Transverse colon (tissue), 4 donors: ENCODE data around the gene DEFB123. TPM values are rescaled to one million over a fixed set of nuclear protein-coding genes. Genes with fewer than 3 reads are reported as not detected.
A peak's percentile ranks its signal among the peaks of the same experiment; 100 is the strongest.

Experiments used
- DNase-seq: peaks from one replicate; pipeline ENCODE4 v3.0.0-alpha.2; 2019
- H3K27ac ChIP-seq, 4 donors: fragments of 200-600 bp; sonication (generic); 2 replicates each; pipeline ENCODE4 v1.5.1; 2016 to 2018; ENCODE audit warnings: inconsistent platforms in 4 of 4
- H3K27me3 ChIP-seq: fragments of 200-600 bp; sonication (generic); 2 replicates; pipeline ENCODE4 v1.5.1; 2017; ENCODE audit warnings: inconsistent platforms
- H3K36me3 ChIP-seq, 4 donors: fragments of 200-600 bp; sonication (generic); 2 replicates each; pipeline ENCODE4 v1.5.1; 2017 to 2019; ENCODE audit warnings: inconsistent platforms in 4 of 4
- H3K4me1 ChIP-seq, 4 donors: fragments of 200-600 bp; sonication (generic); 2 replicates each; pipeline ENCODE4 v1.5.1; 2017 to 2020; ENCODE audit warnings: inconsistent platforms in 4 of 4
- H3K4me3 ChIP-seq, 4 donors: fragments of 200-600 bp; sonication (generic); 1 replicate in 1 of 4; 2 replicates in 3 of 4; pipeline versions ENCODE4 v1.5.1 to v1.6.1; 2017 to 2019; ENCODE audit warnings: inconsistent platforms in 4 of 4
- H3K9me3 ChIP-seq, 2 donors: fragments of 200-600 bp; sonication (generic); 2 replicates each; pipeline ENCODE4 v1.5.1; 2017 to 2019; ENCODE audit warnings: inconsistent platforms in 2 of 2
- CTCF ChIP-seq, 5 experiments: fragments of 200-600 bp in 3 of 5; fragments of 450-650 bp in 2 of 5; sonication (generic) in 3 of 5; IDR thresholded peaks; 1 replicate in 2 of 5; 2 replicates in 3 of 5; pipeline ENCODE4 v1.5.1; 2016 to 2017; ENCODE audit warnings: antibody characterized with exemption in 5 of 5, inconsistent platforms in 3 of 5, mild to moderate bottlenecking in 2 of 5, moderate library complexity in 1 of 5
- EP300 ChIP-seq: sonication (generic); formaldehyde crosslinking; IDR thresholded peaks from one replicate; pipeline ENCODE4 v1.6.1; 2017; ENCODE audit warnings: antibody characterized with exemption, low read depth
- POLR2A ChIP-seq: fragments of 450-650 bp; IDR thresholded peaks from one replicate; pipeline ENCODE4 v1.6.1; 2016; ENCODE audit warnings: antibody characterized with exemption, mild to moderate bottlenecking, moderate library complexity
- POLR2AphosphoS5 ChIP-seq, 3 donors: sonication (generic); formaldehyde crosslinking; IDR thresholded peaks; one replicate each; pipeline ENCODE4 v1.6.1; 2016; ENCODE audit warnings: antibody characterized with exemption in 3 of 3
- WGBS, 2 donors: methylation state at CpG; one replicate each; pipeline ENCODE4 v1.1.5; 2018; ENCODE audit warnings: low coverage in 1 of 2; 5-methylcytosine and 5-hydroxymethylcytosine counted together
- in situ Hi-C, 4 donors: fragments of 200-750 bp; cut with MboI; loops; one replicate each; pipeline versions ENCODE4 v1.15.0 to v1.15.1; 2017; ENCODE audit warnings: low sequenced_read_pairs in 3 of 4, low pct_ligation_motif_present in 1 of 4, low pct_unique_long_range_greater_than_20kb in 1 of 4
- intact Hi-C: fragments of 100-400 bp; cut with DNase I; formaldehyde crosslinking; loops from one replicate; pipeline ENCODE4 v1.15.1; 2023; ENCODE audit warnings: low total_unique reads
- total RNA-seq, 4 donors: library from RNA; depleted of rRNA; stranded (reverse); fragments of >200 nt; gene quantifications; one replicate each; pipeline ENCODE4 v1.1.0, GENCODE V29; 2016

Gene DEFB123, protein sequence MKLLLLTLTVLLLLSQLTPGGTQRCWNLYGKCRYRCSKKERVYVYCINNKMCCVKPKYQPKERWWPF
- not detected for total RNA-seq

DNA sequence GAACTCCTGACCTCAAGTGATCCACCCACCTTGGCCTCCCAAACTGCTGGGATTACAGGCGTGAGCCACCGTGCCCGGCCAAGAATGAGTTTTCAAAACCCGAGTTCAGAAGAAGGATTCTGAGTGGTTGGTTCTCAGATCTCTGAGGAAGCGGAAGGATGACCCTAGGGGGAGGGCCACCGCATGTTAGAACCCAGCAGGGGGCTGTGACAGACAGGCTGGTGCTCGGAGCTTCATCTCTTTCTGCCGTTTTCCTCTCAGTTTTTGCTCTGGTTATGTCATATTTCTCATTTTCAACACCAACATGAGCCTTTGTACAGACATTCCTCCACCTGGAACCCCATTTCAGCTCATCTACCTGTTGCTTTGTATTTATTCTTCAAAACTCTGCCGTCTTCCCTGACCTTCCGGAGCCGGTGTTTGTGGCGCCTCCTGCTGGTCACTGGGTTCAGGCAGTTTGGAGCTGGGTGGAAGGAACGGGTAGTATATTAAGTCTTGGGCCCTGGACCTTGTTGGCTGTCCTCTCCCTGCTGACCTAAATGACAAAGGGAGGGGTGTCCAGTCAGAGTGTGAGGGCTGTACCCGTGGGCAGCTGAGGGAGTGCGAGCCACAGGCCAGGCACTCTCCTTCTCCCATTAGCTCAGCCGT lies at the start of gene DEFB123:
Gene DEFB123 (plus strand): TSS at position 621 of the 648 bp plus-strand sequence. CDS start 67 bp downstream, outside the sequence.
- in situ Hi-C loops (no loop called here), intact Hi-C loops (no loop called here)
- no peaks in the 10 kb centered on the region for H3K9me3 ChIP-seq
- no peak for DNase-seq
- no peaks in the 10 kb centered on the region for H3K4me1 ChIP-seq
- 80 to 85% methylated on average over 7 to 16 of the region's 16 CpGs for WGBS, 2 donors
- no peak within 1 kb of the TSS for H3K4me3 ChIP-seq
- no peaks in the 10 kb centered on the region for H3K36me3 ChIP-seq
- H3K27ac ChIP-seq: no peak within 1 kb of the TSS
- no peaks in the 10 kb centered on the region for H3K27me3 ChIP-seq
- TF ChIP-seq CTCF (IDR thresholded peaks at IDR 0.05): peak in 1 of 5 experiments; percentile 3
- TF ChIP-seq EP300: no peak

DNA sequence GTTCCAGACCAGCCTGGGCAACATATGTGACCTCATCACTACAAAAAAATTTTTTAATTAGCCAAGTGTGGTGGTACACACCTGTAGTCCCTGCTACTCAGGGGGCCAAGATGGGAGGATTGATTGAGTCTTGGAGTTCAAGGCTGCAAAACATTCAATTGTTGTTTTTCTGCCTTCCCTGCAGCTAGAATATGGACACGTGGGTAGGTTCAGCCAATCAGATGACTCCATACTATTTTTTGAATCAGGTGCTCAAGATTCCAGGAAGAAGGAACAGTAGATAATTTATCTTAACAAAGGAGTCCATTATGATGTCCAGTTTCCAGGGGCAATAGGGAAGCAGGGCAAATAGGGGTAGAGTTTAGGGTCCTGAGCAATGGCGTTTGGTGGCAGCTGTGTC lies 47.6 kb upstream of the DEFB123 start:
- Histone ChIP-seq H3K27ac (no peak overlapping the region), H3K9me3 (no peaks in the 10 kb centered on the region), H3K4me3 (no peak overlapping the region), H3K27me3 (no peaks in the 10 kb centered on the region), H3K4me1 (no peaks in the 10 kb centered on the region), H3K36me3 (no peaks in the 10 kb centered on the region)
- TF ChIP-seq POLR2A (no peak), POLR2AphosphoS5 (IDR thresholded peaks at IDR 0.05) (no peak), EP300 (no peak), CTCF (IDR thresholded peaks at IDR 0.05) (no peak)
- DNase-seq: no peak
- intact Hi-C loops (no loop called here), in situ Hi-C loops (no loop called here)
- WGBS, 2 donors: 66 to 82% methylated on average over 1 to 2 of the region's 2 CpGs

GRCh38 chr20:31394900-31395299 lies 45.5 kb upstream of the DEFB123 start:
- Histone ChIP-seq H3K4me3 (no peak overlapping the region), H3K4me1 (no peaks in the 10 kb centered on the region), H3K27me3 (no peaks in the 10 kb centered on the region), H3K27ac (no peak overlapping the region), H3K9me3 (no peaks in the 10 kb centered on the region), H3K36me3 (no peaks in the 10 kb centered on the region)
- intact Hi-C loops (no loop called here), in situ Hi-C loops (no loop called here)
- 21 to 42% methylated on average over 3 of the region's 3 CpGs for WGBS, 2 donors
- no peak for TF ChIP-seq POLR2A
- no peak for TF ChIP-seq POLR2AphosphoS5 (IDR thresholded peaks at IDR 0.05)
- no peak for TF ChIP-seq CTCF (IDR thresholded peaks at IDR 0.05)
- no peak for TF ChIP-seq EP300
- no peak for DNase-seq

GRCh38 chr20:31403886-31404285 lies 36.5 kb upstream of the DEFB123 start:
- whole genome bisulfite sequencing, 2 donors: 40% methylated on average over 1 of the region's 1 CpG; no CpG with 5 or more reads in 1 of the 2 donors
- no peak overlapping the region for H3K27ac ChIP-seq
- no peaks in the 10 kb centered on the region for H3K36me3 ChIP-seq
- intact Hi-C loops: no loop called here
- H3K9me3 ChIP-seq: no peaks in the 10 kb centered on the region
- no peaks in the 10 kb centered on the region for H3K4me1 ChIP-seq
- no peak for TF ChIP-seq POLR2AphosphoS5 (IDR thresholded peaks at IDR 0.05)
- no peak for TF ChIP-seq EP300
- no peak for TF ChIP-seq POLR2A
- TF ChIP-seq CTCF (IDR thresholded peaks at IDR 0.05): no peak
- H3K27me3 ChIP-seq: no peaks in the 10 kb centered on the region
- DNase-seq: no peak
- in situ Hi-C loops: loop anchor here in 1 of 4 donors (25.0 kb wide), 1 partner anchor 92 kb away; the partner anchor contains the start of gene DEFB116
- H3K4me3 ChIP-seq: no peak overlapping the region
